HTR-8/SVneo (cell line): ENCODE measurements around the gene SH3GL2.

Experiments
- DNase-seq: peaks from one replicate; pipeline ENCODE4 v3.0.0; 2011; ENCODE audit warnings: low spot score, mixed read lengths; ENCODE audit not compliant: insufficient read length
- FAIRE-seq: peaks from 2 replicates; lab custom pipeline; 2011; peaks lifted over from hg19 to GRCh38; lab: Jason Lieb, UNC

The SH3GL2 gene

GRCh38 chr9:17795744-17796143 lies 216.9 kb downstream of the SH3GL2 start:
- no peak for DNase-seq
- no peak for FAIRE-seq

- DNase-seq (no peak), FAIRE-seq (no peak)
Measured at GRCh38 chr9:17799369-17799768, 220.5 kb downstream of the SH3GL2 start.

- DNase-seq, result no peak
- FAIRE-seq, result no peak
Measured at GRCh38 chr9:17800418-17800817, 221.6 kb downstream of the SH3GL2 start.

GRCh38 chr9:17802249-17802857 lies 223.5 kb downstream of the SH3GL2 start:
- FAIRE-seq (no peak), DNase-seq (no peak)

- DNase-seq (no peak), FAIRE-seq (no peak)
Measured at GRCh38 chr9:17807613-17808282, 228.9 kb downstream of the SH3GL2 start.

- no peak for FAIRE-seq
- DNase-seq, result no peak
Measured at GRCh38 chr9:17810317-17810716, 231.5 kb downstream of the SH3GL2 start.

- FAIRE-seq (no peak), DNase-seq (peak; percentile 22)
Measured at GRCh38 chr9:17810728-17811571, 232.1 kb downstream of the SH3GL2 start.

- DNase-seq (no peak), FAIRE-seq (no peak)
Measured at GRCh38 chr9:17813798-17814197, 234.9 kb downstream of the SH3GL2 start.

GRCh38 chr9:17816431-17817027 lies 237.7 kb downstream of the SH3GL2 start:
- FAIRE-seq (no peak), DNase-seq (no peak)

- DNase-seq (no peak), FAIRE-seq (no peak)
Measured at GRCh38 chr9:17824191-17824590, 245.3 kb downstream of the SH3GL2 start.

- no peak for FAIRE-seq
- no peak for DNase-seq
Measured at GRCh38 chr9:17824616-17825264, 245.9 kb downstream of the SH3GL2 start.

GRCh38 chr9:17825265-17825659 lies 246.4 kb downstream of the SH3GL2 start:
- FAIRE-seq (no peak), DNase-seq (no peak)

- no peak for FAIRE-seq
- no peak for DNase-seq
Measured at GRCh38 chr9:17829064-17829463, 250.2 kb downstream of the SH3GL2 start.

GRCh38 chr9:17829812-17830385 lies 251.0 kb downstream of the SH3GL2 start:
- no peak for FAIRE-seq
- no peak for DNase-seq

- FAIRE-seq (no peak), DNase-seq (no peak)
Measured at GRCh38 chr9:17832812-17833211, 253.9 kb downstream of the SH3GL2 start.

GRCh38 chr9:17833846-17834245 lies 255.0 kb downstream of the SH3GL2 start:
- DNase-seq (no peak), FAIRE-seq (no peak)

- FAIRE-seq (no peak), DNase-seq (no peak)
Measured at GRCh38 chr9:17837965-17838364, 259.1 kb downstream of the SH3GL2 start.

GRCh38 chr9:17839776-17840175 lies 260.9 kb downstream of the SH3GL2 start:
- no peak for FAIRE-seq
- DNase-seq, result no peak

- DNase-seq, result no peak
- no peak for FAIRE-seq
Measured at GRCh38 chr9:17843236-17843635, 264.4 kb downstream of the SH3GL2 start.
